ENCODE measurements around the gene CACNA1S.

DNA sequence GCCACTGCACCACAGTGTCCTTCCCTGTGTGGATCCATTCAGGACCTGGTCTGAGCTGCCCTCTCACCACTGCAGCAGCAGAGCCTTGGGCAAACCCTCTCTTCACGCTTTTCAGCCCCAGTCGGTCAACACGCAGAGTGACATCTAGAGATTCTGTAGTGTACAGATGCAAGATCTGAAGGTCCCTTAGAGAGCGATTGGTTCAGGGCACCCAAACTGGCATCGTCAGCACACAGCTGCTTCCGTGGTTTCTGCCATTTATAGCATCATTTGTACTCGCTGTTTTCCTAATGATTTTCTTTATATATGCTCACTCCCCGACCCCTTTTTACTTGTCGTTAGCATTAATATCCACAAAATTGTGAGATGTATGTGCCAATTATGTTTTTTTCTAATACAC lies 16.2 kb upstream of the CACNA1S start:
- TF ChIP-seq, protein P1, sequence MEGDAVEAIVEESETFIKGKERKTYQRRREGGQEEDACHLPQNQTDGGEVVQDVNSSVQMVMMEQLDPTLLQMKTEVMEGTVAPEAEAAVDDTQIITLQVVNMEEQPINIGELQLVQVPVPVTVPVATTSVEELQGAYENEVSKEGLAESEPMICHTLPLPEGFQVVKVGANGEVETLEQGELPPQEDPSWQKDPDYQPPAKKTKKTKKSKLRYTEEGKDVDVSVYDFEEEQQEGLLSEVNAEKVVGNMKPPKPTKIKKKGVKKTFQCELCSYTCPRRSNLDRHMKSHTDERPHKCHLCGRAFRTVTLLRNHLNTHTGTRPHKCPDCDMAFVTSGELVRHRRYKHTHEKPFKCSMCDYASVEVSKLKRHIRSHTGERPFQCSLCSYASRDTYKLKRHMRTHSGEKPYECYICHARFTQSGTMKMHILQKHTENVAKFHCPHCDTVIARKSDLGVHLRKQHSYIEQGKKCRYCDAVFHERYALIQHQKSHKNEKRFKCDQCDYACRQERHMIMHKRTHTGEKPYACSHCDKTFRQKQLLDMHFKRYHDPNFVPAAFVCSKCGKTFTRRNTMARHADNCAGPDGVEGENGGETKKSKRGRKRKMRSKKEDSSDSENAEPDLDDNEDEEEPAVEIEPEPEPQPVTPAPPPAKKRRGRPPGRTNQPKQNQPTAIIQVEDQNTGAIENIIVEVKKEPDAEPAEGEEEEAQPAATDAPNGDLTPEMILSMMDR (IDR thresholded peaks at IDR 0.05; ENCODE audit: insufficient read depth, low read depth, low read length) = no peak
- TF ChIP-seq EZH2 (IDR thresholded peaks at IDR 0.05; ENCODE audit: insufficient read depth, low read length) = no peak

Measured in astrocyte (in vitro differentiated cells and primary cell).